GM18519 (cell line): ENCODE measurements around the gene DRD1.
"Not testable (repeated sequence)": the region's sequence is repeated elsewhere in the genome, so short reads cannot be mapped to it uniquely, and the experiment has no call there.

Source experiments
- ATAC-seq: cut with Tn5 transposase; IDR thresholded peaks from one replicate; pipeline ENCODE4 v1.9.1; 2021; ENCODE audit warnings: mild to moderate bottlenecking, moderate library complexity; ENCODE audit not compliant: unreplicated experiment, low FRiP score

DRD1 gene

GRCh38 chr5:175436359-175436758, 7.6 kb downstream of the DRD1 start:
- ATAC-seq = no peak

DNA sequence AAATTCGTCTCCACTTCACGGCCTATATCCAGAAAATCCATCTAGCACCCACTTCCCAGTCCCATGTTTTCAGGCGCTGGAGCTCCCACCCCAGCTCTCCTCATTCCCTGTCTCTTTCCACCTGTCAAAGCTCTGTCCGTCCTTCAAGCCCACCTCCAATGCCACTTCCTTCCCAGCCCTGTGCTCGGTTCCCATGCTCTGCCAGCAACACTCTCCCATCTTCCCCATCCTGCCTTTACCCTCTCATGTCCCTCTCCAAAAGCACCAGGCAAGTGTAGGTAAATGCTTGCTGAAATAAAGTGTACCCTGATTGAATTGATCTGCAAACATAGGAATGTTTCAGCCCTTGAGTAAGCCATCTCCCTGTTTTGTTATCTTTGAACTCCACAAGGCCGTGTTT, 9.2 kb downstream of the DRD1 start:
- no peak for ATAC-seq

DNA sequence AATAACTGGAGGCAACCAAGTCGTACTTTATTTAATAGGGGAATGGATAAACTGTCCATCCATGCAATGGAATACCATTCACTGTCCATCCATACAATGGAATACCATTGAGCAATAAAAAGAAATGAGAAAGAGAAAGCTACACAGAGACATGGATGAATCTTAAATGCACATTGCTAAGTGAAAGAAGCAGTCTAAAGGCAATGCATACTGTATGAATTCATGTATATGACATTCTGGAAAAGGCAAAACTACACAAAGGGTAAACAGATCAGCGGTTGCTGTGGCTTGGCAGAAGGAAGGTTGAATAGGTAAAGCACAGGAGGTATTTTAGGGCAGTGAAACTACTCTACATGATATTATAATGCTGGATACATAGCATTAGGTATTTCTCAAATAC, 16.2 kb downstream of the DRD1 start:
- ATAC-seq = no peak

GRCh38 chr5:175424594-175424993, 19.4 kb downstream of the DRD1 start:
- ATAC-seq = not testable (repeated sequence)

DNA sequence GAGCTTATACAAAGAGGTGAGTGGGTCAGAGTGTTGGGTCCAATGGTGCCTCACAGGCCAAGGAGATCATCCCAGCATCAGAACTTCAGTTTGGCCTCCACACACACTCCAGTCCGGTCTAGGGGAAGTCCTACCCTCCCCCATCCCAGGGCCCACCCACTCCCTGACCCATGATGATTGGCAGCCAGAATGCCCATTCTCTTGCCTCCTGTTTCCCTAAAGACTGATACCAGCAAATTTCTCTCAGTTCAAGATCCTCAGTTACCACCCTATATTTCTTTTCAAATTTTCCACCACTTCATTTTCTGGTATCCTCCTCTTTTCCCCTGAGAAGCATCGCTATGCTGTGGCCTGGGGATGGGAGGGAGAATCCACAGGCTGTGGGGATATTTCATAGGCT, 21.9 kb downstream of the DRD1 start:
- ATAC-seq = no peak

- no peak for ATAC-seq
Observed at GRCh38 chr5:175420383-175420782, 23.6 kb downstream of the DRD1 start.

GRCh38 chr5:175418251-175418650, 25.7 kb downstream of the DRD1 start:
- no peak for ATAC-seq

GRCh38 chr5:175417384-175417783, 26.6 kb downstream of the DRD1 start:
- no peak for ATAC-seq

DNA sequence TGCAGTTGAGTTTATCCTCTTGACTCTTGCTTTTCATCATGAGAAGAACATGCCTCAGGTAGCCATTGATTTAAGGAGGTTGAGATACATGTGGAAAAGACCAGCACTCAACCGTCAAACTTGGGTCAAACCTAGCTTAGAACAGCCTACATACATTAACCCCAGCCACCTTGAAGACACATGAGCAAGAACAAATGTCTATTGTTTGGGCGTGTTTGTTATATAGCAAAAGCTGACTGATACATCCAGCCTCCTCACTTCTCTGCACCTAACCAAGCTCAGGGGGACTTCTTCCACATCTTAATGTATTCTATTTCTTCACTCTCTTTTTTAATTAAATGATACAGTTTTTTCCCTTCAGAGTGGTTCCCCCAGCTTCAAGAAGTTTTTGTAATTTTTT, 28.7 kb downstream of the DRD1 start:
- no peak for ATAC-seq

GRCh38 chr5:175410926-175411325, 33.1 kb downstream of the DRD1 start:
- no peak for ATAC-seq

- no peak for ATAC-seq
Observed at GRCh38 chr5:175406300-175406699, 37.7 kb downstream of the DRD1 start.

GRCh38 chr5:175397590-175398297, 46.2 kb downstream of the DRD1 start:
- not testable (repeated sequence) for ATAC-seq

DNA sequence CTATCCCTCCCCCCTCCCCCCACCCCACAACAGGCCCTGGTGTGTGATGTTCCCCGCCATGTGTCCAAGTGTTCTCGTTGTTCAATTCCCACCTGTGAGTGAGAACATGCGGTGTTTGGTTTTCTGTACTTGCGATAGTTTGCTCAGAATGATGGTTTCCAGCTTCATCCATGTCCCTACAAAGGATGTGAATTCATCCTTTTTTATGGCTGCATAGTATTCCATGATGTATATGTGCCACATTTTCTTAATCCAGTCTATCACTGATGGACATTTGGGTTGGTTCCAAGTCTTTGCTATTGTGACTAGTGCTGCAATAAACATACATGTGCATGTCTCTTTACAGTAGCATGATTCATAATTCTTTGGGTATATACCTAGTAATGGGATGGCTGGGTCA, 48.6 kb downstream of the DRD1 start:
- ATAC-seq = not testable (repeated sequence)

DNA sequence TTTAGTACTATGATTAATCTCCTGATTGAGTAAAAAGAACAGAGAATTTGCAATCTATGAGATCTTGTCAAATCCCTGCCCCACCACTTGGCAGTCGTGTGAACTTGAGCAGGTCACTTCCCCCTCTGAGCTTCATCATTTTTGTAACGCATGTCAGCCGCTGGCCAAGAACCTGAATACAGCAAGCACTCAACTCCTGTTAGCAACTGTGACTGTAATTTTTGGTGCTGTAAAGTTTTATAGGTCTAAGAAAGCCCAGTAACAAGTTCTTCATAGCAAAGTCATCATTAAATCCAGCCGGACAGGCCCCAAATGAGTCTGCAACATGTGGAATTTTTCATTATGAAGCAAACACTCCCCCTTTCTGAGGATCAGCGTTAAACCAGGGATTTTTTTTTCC, 49.4 kb downstream of the DRD1 start:
- no peak for ATAC-seq

GRCh38 chr5:175393897-175394296, 50.1 kb downstream of the DRD1 start:
- no peak for ATAC-seq

- ATAC-seq = no peak
Observed at GRCh38 chr5:175392236-175392635, 51.7 kb downstream of the DRD1 start.

DNA sequence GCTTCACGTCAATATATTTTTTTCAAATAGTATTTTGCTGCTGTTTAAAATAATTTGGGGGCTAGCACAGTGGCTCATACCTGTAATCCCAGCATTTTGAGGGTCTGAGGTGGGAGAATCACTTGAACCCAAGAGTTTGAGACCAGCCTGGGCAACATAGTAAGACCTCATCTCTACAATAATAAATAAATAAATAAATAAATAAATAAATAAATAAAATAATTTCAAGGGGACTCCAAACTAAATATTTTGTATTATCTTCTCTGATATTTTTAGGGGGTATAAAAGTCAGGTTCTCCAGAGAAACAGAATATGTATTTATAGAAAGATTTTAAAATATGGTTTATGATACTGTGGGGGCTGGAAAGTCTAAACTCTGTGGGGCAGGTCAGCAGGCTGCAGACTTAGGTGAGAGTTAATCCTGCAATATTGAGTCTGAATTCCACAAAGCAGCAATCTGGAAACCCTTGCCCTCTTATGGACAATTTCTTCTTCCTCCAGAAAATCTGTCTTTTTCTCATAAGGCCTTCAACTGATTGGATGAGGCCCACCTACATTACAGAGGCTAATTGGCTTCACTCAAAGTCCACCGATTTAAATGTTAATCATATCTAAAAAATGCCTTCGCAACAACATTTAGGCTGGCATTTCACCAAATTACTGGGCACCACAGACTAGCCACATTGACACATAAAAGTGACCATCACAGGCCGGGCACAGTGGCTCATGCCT, 53.5 kb downstream of the DRD1 start:
- ATAC-seq = no peak
